Stimulated activated CD4-positive, alpha-beta T cell treated with anti-CD3 and anti-CD28 coated beads, Interleukin-15, amount 100 ng/mL, for 1 hour (primary cell): ENCODE data around the gene MYMK.
"Not testable (repeated sequence)": the region's sequence is repeated elsewhere in the genome, so short reads cannot be mapped to it uniquely, and the experiment has no call there.

Experiments
- DNase-seq, 2 donors: peaks; one replicate each; pipeline ENCODE4 v3.0.0-alpha.2; 2020; ENCODE audit warnings: low read depth in 1 of 2, low spot score in 1 of 2

MYMK gene

GRCh38 chr9:133524679-133525228 is at the start of gene MYMK:
TSS of gene MYMK (minus strand) at chr9:133524959. CDS start at chr9:133524844, 115 bp downstream.
- no peak for DNase-seq

DNA sequence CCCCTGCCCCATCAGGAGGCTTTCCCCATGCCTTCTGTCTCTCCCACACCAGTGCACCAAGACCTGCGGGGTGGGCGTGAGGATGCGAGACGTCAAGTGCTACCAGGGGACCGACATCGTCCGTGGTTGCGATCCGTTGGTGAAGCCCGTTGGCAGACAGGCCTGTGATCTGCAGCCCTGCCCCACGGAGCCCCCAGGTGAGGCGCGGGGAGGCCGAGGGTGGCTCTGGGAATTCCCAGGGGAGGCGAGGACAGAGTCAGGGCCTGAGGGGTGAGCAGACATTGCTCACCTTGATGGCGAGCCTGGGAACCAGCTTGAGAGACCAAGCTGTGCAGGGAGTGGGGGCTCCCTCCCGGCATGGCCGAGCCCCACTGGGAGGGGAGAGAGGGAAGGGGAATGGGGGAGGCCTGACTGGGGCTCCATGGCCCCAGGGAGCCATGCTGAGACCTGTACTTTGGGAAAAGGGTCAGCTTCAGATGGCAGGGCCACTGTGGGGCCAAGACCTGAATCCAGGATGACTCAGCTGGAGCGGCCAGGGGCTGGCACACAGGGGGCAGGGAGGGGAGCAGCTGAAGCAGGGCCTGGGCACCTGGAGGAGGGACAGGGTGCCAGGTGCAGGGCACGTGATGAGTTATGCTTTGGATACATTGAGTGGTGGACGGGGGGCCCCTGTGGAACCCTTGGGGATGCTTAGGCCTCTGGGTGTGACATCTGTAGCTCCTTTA is 49.2 kb upstream of the MYMK start:
- DNase-seq, result no peak

GRCh38 chr9:133572821-133573361 is 48.1 kb upstream of the MYMK start:
- DNase-seq, result no peak

- no peak for DNase-seq
These were observed 47.3 kb upstream of the MYMK start for GRCh38 chr9:133571896-133572595.

DNA sequence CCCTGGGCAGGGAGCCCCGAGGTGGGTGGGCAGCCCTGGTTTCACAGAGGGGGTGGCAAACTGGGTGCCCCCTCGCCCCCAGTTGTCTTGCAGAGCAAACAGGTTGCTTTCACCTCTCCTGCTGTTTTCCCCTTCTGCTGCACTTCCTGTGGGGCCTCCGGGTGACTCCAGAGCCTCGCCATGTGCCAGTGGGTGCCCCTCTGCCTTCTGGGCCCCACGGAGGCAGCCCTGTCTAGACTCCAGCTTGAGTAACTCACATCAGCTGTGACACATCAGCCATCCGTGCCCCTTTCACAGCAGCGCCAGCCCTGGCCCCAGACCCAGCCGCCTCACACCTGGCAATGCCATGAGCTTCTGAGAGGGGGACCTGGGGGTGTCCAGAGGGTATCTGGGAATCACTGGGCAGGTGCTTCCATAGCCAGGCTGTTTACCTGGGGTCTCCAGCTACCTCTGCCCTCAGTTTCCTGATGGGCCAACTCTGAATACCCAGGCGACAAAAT is 46.7 kb upstream of the MYMK start:
- DNase-seq, result no peak

GRCh38 chr9:133570691-133571080 is 45.9 kb upstream of the MYMK start:
- no peak for DNase-seq

GRCh38 chr9:133569891-133570690 is 45.3 kb upstream of the MYMK start:
- DNase-seq, result no peak

GRCh38 chr9:133569121-133569785 is 44.5 kb upstream of the MYMK start:
- no peak for DNase-seq

DNA sequence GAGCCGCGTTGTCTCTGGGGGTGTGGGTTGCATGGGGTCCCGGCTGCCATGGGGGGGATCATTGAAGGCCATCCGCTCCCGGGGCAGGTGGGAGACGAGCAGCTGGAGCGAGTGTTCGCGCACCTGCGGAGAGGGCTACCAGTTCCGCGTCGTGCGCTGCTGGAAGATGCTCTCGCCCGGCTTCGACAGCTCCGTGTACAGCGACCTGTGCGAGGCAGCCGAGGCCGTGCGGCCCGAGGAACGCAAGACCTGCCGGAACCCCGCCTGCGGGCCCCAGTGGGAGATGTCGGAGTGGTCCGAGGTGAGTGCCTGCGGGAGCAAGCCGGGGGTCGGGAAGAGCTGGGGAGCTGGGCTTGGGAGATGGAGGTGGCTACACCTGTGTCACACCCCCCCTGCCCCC is 43.4 kb upstream of the MYMK start:
- DNase-seq, result no peak

- DNase-seq, result no peak
These were observed 42.1 kb upstream of the MYMK start for GRCh38 chr9:133566817-133567216.

- DNase-seq, result no peak
These were observed 41.6 kb upstream of the MYMK start for GRCh38 chr9:133566382-133566781.

DNA sequence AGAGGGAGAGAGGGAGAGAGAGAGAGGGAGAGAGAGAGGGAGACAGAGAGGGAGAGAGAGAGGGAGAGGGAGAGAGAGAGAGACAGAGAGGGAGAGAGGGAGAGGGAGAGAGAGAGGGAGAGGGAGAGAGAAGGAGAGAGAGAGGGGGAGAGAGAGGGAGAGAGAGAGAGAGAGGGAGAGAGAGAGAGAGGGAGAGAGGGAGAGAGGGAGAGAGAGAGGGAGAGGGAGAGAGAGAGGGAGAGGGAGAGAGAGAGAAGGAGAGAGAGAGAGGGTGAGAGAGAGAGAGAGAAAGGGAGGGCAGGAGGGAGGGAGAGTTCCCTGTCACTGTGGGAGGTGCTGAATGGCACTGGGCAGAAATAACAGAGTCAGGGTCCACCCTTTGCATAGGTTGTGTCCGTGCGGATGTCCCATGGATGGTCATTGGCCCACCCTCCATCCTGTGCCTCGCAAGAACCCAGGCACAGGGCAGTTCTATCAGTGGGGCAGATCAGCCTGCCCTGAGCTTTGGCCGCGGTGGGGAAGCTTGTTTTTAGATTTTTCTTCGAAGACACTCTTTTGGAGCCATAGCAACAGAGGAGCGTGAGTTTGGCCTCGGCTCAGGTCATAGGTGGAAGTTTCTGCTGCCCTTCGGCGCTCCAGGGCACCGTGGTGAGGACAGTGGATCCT is 39.8 kb upstream of the MYMK start:
- no peak for DNase-seq

- not testable (repeated sequence) for DNase-seq
These were observed 39.1 kb upstream of the MYMK start for GRCh38 chr9:133563814-133564213.

DNA sequence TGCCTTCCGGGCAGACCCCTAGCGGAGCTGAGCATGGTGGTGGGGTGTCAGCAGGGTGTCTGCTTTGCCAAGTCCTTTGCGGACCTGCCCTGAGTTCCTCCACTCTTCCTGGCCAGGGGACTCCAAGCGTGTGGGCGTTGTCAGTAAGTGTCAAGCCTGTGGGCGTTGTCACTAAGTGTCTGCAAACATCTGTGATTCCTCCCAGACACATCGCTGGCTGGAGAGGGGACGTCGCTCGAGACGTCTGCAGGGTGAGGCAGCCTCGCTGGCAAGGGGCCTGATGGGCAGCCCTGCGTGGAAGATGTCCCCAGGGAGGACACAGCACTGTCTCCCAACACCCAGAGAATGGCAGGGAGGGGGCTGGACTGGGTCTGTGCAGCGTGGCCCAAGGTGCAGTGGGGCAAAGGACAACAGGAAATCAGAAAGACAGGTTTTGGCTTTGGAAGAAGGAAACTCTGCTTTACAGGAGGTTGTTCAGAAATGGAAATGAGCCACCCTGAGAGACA is 38.6 kb upstream of the MYMK start:
- DNase-seq, result no peak

GRCh38 chr9:133562611-133563290 is 38.0 kb upstream of the MYMK start:
- DNase-seq, result no peak

DNA sequence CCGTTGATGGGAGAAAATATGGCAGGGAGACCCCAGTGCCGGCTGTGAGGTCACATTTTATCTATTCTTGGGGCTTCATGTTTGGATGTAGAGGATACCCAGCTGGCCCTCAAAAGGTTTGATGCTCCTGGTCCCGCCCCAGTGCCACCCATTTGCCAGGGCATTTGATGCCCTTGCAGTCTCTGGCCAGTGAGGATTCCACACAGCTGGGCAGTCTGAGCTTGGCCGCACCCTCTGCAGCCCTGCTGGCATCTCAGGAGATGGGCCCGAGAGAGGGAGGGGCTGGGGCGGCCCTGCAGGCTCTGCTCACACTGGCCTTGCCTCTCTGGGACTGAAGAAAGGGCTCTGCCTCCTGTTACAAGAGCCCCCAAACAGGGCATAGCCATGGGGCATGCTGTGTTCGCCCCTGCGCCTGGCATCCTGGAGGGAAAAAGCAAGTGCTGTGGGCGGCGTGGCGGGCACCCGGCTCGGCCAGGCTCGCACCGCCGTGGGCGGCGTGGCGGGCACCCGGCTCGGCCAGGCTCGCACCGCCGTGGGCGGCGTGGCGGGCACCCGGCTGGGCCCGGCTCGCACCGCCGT is 37.3 kb upstream of the MYMK start:
- no peak for DNase-seq

- no peak for DNase-seq
These were observed 36.2 kb upstream of the MYMK start for GRCh38 chr9:133560944-133561343.

GRCh38 chr9:133560311-133560710 is 35.6 kb upstream of the MYMK start:
- DNase-seq, result no peak
